Daoy (cell line): ENCODE measurements around the gene GPHB5. TPM values are rescaled to one million over a fixed set of nuclear protein-coding genes. Genes with fewer than 3 reads are reported as not detected.
A peak's percentile ranks its signal among the peaks of the same experiment; 100 is the strongest.
"Not testable (repeated sequence)": the region's sequence is repeated elsewhere in the genome, so short reads cannot be mapped to it uniquely, and the experiment has no call there.

Source experiments
- DNase-seq: peaks from one replicate; pipeline ENCODE4 v3.0.0-alpha.2; 2015; ENCODE audit warnings: low read depth
- total RNA-seq: library from RNA; depleted of rRNA; stranded (reverse); fragments of >200 nt; shearing (Covaris generic); gene quantifications from 2 replicates; pipeline ENCODE4 v1.2.3, GENCODE V29; 2014

The GPHB5 gene
- total RNA-seq, 1 experiment from 2014 or later = not detected

GRCh38 chr14:63295231-63295685, 23.5 kb downstream of the GPHB5 start:
- DNase-seq = no peak

- DNase-seq = no peak
Measured at GRCh38 chr14:63292805-63293204, 25.9 kb downstream of the GPHB5 start.

GRCh38 chr14:63290741-63291430, 27.8 kb downstream of the GPHB5 start:
- no peak for DNase-seq

GRCh38 chr14:63288853-63289252, 29.9 kb downstream of the GPHB5 start:
- DNase-seq = no peak

- no peak for DNase-seq
Measured at GRCh38 chr14:63287666-63288483, 30.9 kb downstream of the GPHB5 start.

GRCh38 chr14:63286071-63286470, 32.7 kb downstream of the GPHB5 start:
- no peak for DNase-seq

- DNase-seq = no peak
Measured at GRCh38 chr14:63283884-63284248, 34.9 kb downstream of the GPHB5 start.

GRCh38 chr14:63282997-63283883, 35.5 kb downstream of the GPHB5 start:
- DNase-seq = no peak

- not testable (repeated sequence) for DNase-seq
Measured at GRCh38 chr14:63279933-63280332, 38.8 kb downstream of the GPHB5 start.

- DNase-seq = no peak
Measured at GRCh38 chr14:63277591-63278183, 41.0 kb downstream of the GPHB5 start.

GRCh38 chr14:63276492-63277342, 42.0 kb downstream of the GPHB5 start:
- DNase-seq = peak; percentile 58

GRCh38 chr14:63276016-63276415, 42.7 kb downstream of the GPHB5 start:
- no peak for DNase-seq

- no peak for DNase-seq
Measured at GRCh38 chr14:63275611-63276010, 43.1 kb downstream of the GPHB5 start.

GRCh38 chr14:63273717-63274655, 44.7 kb downstream of the GPHB5 start:
- DNase-seq = no peak

GRCh38 chr14:63273129-63273528, 45.6 kb downstream of the GPHB5 start:
- no peak for DNase-seq

- DNase-seq = no peak
Measured at GRCh38 chr14:63269561-63270225, 49.0 kb downstream of the GPHB5 start.

- DNase-seq = no peak
Measured at GRCh38 chr14:63268771-63269170, 50.0 kb downstream of the GPHB5 start.

- no peak for DNase-seq
Measured at GRCh38 chr14:63267171-63267570, 51.6 kb downstream of the GPHB5 start.

GRCh38 chr14:63266106-63266505, 52.6 kb downstream of the GPHB5 start:
- DNase-seq = no peak
